ENCODE measurements around the gene SYTL2. TPM values are rescaled to one million over a fixed set of nuclear protein-coding genes. Genes with fewer than 3 reads are reported as not detected.
"Not testable (repeated sequence)": the region's sequence is repeated elsewhere in the genome, so short reads cannot be mapped to it uniquely, and the experiment has no call there.

The SYTL2 gene
- total and polyA plus RNA-seq, 4 donors, result 2.6 to 27.4 (median 4.4) TPM

DNA sequence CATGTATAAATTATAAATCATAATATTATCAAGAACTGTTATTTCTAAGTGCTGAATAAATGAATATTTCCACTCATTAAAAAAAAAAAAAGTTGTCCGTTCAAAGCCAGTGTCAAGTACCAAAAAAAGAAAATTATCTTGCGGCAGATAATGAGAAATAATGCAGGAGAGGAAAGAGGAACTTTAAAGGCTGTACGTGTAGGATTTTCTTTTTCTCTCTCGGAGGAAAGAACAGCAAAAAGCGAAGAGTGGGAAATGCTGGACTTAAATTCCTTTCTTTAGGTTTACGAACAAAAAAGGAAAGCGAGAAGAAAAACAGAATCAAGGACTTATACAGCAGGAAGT is 43.2 kb upstream of the SYTL2 start:
- Histone ChIP-seq H3K27ac (ENCODE audit: low read depth in 1 of 2, low read length in 2 of 2) (peak overlapping the region; percentile 56 to 81), H3K9ac (ENCODE audit: low read depth in 1 of 2, low read length in 2 of 2) (peak overlapping the region; percentile 68 to 80), H3K27me3 (ENCODE audit: control insufficient read depth in 4 of 4, insufficient read depth in 4 of 4, low read length in 3 of 4) (no peaks in the 10 kb centered on the region), H3K9me3 (ENCODE audit: control insufficient read depth in 4 of 4, low read length in 3 of 4) (no peaks in the 10 kb centered on the region), H3K36me3 (ENCODE audit: control insufficient read depth in 4 of 4, insufficient read depth in 3 of 4, low read depth in 1 of 4, low read length in 3 of 4) (no peaks in the 10 kb centered on the region), H3K4me1 (ENCODE audit: control insufficient read depth in 4 of 4, insufficient read depth in 4 of 4, low read length in 3 of 4) (peaks cover 0 to 8% (median 6%) of the 10 kb centered on the region in 4 donors), H3K4me3 (ENCODE audit: low read depth in 1 of 3, low read length in 3 of 3) (peak overlapping the region; percentile 50 to 81 (median 71))
- 59% methylated on average over 7 of the region's 7 CpGs for WGBS
- TF ChIP-seq GABPA (IDR thresholded peaks at IDR 0.05 in 1 of 2, conservative IDR thresholded peaks at IDR 0.05 in 1 of 2) (no peak), RXRA (IDR thresholded peaks at IDR 0.05) (no peak), JUND (IDR thresholded peaks at IDR 0.05) (no peak), NR2F2 (IDR thresholded peaks at IDR 0.05) (no peak)
- TF ChIP-seq, protein P1, sequence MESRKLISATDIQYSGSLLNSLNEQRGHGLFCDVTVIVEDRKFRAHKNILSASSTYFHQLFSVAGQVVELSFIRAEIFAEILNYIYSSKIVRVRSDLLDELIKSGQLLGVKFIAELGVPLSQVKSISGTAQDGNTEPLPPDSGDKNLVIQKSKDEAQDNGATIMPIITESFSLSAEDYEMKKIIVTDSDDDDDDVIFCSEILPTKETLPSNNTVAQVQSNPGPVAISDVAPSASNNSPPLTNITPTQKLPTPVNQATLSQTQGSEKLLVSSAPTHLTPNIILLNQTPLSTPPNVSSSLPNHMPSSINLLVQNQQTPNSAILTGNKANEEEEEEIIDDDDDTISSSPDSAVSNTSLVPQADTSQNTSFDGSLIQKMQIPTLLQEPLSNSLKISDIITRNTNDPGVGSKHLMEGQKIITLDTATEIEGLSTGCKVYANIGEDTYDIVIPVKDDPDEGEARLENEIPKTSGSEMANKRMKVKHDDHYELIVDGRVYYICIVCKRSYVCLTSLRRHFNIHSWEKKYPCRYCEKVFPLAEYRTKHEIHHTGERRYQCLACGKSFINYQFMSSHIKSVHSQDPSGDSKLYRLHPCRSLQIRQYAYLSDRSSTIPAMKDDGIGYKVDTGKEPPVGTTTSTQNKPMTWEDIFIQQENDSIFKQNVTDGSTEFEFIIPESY (IDR thresholded peaks at IDR 0.05), result no peak
- TF ChIP-seq, protein P2, sequence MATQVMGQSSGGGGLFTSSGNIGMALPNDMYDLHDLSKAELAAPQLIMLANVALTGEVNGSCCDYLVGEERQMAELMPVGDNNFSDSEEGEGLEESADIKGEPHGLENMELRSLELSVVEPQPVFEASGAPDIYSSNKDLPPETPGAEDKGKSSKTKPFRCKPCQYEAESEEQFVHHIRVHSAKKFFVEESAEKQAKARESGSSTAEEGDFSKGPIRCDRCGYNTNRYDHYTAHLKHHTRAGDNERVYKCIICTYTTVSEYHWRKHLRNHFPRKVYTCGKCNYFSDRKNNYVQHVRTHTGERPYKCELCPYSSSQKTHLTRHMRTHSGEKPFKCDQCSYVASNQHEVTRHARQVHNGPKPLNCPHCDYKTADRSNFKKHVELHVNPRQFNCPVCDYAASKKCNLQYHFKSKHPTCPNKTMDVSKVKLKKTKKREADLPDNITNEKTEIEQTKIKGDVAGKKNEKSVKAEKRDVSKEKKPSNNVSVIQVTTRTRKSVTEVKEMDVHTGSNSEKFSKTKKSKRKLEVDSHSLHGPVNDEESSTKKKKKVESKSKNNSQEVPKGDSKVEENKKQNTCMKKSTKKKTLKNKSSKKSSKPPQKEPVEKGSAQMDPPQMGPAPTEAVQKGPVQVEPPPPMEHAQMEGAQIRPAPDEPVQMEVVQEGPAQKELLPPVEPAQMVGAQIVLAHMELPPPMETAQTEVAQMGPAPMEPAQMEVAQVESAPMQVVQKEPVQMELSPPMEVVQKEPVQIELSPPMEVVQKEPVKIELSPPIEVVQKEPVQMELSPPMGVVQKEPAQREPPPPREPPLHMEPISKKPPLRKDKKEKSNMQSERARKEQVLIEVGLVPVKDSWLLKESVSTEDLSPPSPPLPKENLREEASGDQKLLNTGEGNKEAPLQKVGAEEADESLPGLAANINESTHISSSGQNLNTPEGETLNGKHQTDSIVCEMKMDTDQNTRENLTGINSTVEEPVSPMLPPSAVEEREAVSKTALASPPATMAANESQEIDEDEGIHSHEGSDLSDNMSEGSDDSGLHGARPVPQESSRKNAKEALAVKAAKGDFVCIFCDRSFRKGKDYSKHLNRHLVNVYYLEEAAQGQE (IDR thresholded peaks at IDR 0.05), result no peak
- DNase-seq (ENCODE audit: low spot score), result no peak

DNA sequence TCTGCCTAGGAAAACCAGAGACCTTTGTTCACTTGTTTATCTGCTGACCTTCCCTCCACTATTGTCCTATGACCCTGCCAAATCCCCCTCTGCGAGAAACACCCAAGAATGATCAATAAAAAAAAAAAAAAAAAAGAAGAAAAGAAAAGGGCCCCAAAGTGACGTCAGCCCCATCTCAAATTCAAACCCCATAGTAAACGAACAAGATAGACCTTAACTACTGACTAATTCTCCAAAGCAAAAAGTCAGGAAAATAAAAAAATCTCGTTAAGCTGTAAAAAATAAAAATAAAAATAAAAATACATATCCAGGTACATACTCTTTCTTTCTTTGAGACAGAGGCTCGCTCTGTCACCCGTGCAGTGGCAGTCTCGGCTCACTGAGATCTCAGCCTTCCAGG is 42.6 kb upstream of the SYTL2 start:
- not testable (repeated sequence) for H3K27me3 ChIP-seq (ENCODE audit: control insufficient read depth in 4 of 4, insufficient read depth in 4 of 4, low read length in 3 of 4); DNase-seq (ENCODE audit: low spot score); H3K36me3 ChIP-seq (ENCODE audit: control insufficient read depth in 4 of 4, insufficient read depth in 3 of 4, low read depth in 1 of 4, low read length in 3 of 4); H3K27ac ChIP-seq (ENCODE audit: low read depth in 1 of 2, low read length in 2 of 2); H3K4me3 ChIP-seq (ENCODE audit: low read depth in 1 of 3, low read length in 3 of 3); H3K4me1 ChIP-seq (ENCODE audit: control insufficient read depth in 4 of 4, insufficient read depth in 4 of 4, low read length in 3 of 4); H3K9ac ChIP-seq (ENCODE audit: low read depth in 1 of 2, low read length in 2 of 2); H3K9me3 ChIP-seq (ENCODE audit: control insufficient read depth in 4 of 4, low read length in 3 of 4)
- 98% methylated on average over 6 of the region's 7 CpGs for WGBS

DNA sequence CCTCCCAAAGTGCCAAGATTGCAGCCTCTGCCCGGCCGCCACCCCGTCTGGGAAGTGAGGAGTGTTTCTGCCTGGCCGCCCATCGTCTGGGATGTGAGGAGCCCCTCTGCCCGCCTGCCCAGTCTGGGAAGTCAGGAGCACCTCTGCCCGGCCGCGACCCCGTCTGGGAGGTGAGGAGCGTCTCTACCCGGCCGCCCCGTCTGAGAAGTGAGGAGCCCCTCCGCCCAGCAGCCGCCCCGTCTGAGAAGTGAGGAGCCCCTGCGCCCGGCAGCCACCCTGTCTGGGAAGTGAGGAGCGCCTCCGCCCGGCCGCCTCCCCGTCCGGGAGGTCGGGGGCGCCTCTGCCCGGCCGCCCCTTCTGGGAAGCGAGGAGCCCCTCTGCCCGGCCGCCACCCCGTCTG is 41.8 kb upstream of the SYTL2 start:
- DNase-seq (ENCODE audit: low spot score); H3K9me3 ChIP-seq (ENCODE audit: control insufficient read depth in 4 of 4, low read length in 3 of 4); H3K9ac ChIP-seq (ENCODE audit: low read depth in 1 of 2, low read length in 2 of 2); H3K36me3 ChIP-seq (ENCODE audit: control insufficient read depth in 4 of 4, insufficient read depth in 3 of 4, low read depth in 1 of 4, low read length in 3 of 4); H3K27ac ChIP-seq (ENCODE audit: low read depth in 1 of 2, low read length in 2 of 2); H3K4me3 ChIP-seq (ENCODE audit: low read depth in 1 of 3, low read length in 3 of 3); H3K4me1 ChIP-seq (ENCODE audit: control insufficient read depth in 4 of 4, insufficient read depth in 4 of 4, low read length in 3 of 4); H3K27me3 ChIP-seq (ENCODE audit: control insufficient read depth in 4 of 4, insufficient read depth in 4 of 4, low read length in 3 of 4): not testable (repeated sequence)
- WGBS, result 98% methylated on average over 33 of the region's 33 CpGs

DNA sequence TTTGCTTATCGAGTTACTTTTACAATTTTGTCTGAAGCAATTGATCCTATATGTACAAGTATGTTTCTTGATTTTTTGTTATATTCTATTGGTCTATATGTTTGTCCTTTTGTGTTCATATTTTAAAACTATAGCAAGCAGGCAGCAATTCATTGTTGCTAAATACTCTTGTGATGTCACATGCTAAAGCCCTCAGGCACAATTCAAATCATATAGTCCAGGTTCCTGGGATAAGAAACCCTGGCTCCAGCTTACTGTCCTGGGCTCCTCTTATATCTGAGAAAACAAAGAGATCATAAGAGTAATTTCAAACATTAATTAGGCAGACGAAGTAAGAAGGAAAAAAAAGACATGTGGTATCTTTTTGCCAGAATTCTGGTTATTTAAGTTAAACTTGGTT is 37.6 kb upstream of the SYTL2 start:
- H3K36me3 ChIP-seq (ENCODE audit: control insufficient read depth in 4 of 4, insufficient read depth in 3 of 4, low read depth in 1 of 4, low read length in 3 of 4), result peaks cover 0 to 1% (median 0%) of the 10 kb centered on the region in 4 donors
- H3K9ac ChIP-seq (ENCODE audit: low read depth in 1 of 2, low read length in 2 of 2), result no peak overlapping the region
- H3K9me3 ChIP-seq (ENCODE audit: control insufficient read depth in 4 of 4, low read length in 3 of 4), result no peaks in the 10 kb centered on the region
- H3K27ac ChIP-seq (ENCODE audit: low read depth in 1 of 2, low read length in 2 of 2), result no peak overlapping the region
- no peak overlapping the region for H3K4me3 ChIP-seq (ENCODE audit: low read depth in 1 of 3, low read length in 3 of 3)
- TF ChIP-seq, protein P3, sequence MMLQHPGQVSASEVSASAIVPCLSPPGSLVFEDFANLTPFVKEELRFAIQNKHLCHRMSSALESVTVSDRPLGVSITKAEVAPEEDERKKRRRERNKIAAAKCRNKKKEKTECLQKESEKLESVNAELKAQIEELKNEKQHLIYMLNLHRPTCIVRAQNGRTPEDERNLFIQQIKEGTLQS (IDR thresholded peaks at IDR 0.05), result no peak
- TF ChIP-seq HNF4G (IDR thresholded peaks at IDR 0.05), result no peak
- no peak for TF ChIP-seq FOXA2 (IDR thresholded peaks at IDR 0.05)
- TF ChIP-seq, protein P4, sequence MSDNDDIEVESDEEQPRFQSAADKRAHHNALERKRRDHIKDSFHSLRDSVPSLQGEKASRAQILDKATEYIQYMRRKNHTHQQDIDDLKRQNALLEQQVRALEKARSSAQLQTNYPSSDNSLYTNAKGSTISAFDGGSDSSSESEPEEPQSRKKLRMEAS (IDR thresholded peaks at IDR 0.05), result no peak
- TF ChIP-seq SP1 (IDR thresholded peaks at IDR 0.05), result no peak
- 94% methylated on average over 2 of the region's 2 CpGs for WGBS
- H3K27me3 ChIP-seq (ENCODE audit: control insufficient read depth in 4 of 4, insufficient read depth in 4 of 4, low read length in 3 of 4), result no peaks in the 10 kb centered on the region
- no peaks in the 10 kb centered on the region for H3K4me1 ChIP-seq (ENCODE audit: control insufficient read depth in 4 of 4, insufficient read depth in 4 of 4, low read length in 3 of 4)
- no peak for DNase-seq (ENCODE audit: low spot score)

Data from liver (tissue), 9 donors.